CD4-positive, alpha-beta T cell treated with Interleukin-4 for 4 hours (primary cell): Measurements from ENCODE around the gene RBP3.
A peak's percentile ranks its signal among the peaks of the same experiment; 100 is the strongest.

Source experiments
- DNase-seq: peaks from one replicate; pipeline ENCODE4 v3.0.0-alpha.2; 2020

RBP3 gene

GRCh38 chr10:47348138-47348651 lies at the start of gene RBP3:
TSS of gene RBP3 (plus strand) at chr10:47348363. CDS start at chr10:47348485, 122 bp downstream.
- no peak for DNase-seq

DNA sequence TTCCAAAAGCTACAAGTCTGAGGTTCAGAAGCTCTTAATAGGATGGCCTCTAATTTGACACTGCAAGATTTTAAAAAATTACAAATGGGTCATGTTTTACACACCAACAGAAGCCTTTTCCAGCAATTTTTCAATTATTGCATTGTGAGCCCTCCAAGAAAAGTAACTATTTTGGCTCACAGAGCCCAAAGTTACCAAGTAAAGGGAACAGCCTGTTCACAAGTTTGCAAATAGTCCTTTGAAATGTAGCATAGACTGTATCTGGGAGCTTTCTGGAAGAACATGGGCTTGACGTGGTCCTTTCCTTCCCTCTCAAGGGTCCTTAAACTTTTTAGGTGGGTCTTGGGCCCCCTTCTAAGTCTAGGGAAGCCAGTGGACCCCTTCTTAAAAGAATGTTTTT lies 49.4 kb upstream of the RBP3 start:
- DNase-seq: no peak

DNA sequence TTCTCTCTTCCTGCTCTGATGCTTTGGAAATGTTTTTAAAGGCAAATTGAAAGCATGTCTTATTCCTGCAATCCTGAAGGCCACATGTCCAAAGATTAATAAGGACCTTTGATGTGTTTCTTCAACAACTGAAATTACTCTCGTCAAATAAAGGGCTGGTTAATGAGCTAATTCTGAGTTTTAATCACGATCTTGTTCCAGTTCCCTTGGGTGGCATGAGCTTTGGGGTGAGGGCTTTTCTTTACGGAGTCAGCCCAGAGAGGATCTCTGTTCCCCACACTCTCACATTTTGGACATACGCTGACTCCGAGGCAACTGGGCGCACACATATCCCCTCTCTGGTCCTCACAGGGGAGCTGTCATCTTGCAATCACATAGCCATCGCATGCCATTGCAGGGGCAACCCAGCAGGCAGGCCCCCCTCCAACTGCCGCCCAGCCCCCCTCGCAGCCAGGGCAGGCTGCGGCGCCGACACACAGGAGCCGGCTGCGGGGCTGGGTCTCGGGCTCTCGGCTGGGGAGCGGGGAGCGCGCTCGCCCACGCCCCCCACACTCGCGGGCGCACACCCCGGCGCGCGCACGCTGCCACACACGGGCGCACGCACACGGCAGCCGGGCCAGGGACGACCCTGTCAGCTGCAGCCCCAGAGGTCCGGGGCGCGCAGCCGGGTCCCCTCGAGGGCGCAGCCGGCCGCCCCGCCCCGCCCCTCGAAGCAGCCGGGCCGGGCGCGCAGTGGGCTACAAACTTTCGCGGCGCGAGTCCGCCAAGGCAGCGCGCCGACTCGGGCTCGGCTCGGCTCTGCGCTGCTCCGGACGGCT lies 48.3 kb upstream of the RBP3 start, which contains the start of gene GDF10:
Gene GDF10, plus strand, starts transcription at position 587 of the 818 bp plus-strand sequence. CDS start 455 bp downstream, outside the sequence.
- DNase-seq: no peak

DNA sequence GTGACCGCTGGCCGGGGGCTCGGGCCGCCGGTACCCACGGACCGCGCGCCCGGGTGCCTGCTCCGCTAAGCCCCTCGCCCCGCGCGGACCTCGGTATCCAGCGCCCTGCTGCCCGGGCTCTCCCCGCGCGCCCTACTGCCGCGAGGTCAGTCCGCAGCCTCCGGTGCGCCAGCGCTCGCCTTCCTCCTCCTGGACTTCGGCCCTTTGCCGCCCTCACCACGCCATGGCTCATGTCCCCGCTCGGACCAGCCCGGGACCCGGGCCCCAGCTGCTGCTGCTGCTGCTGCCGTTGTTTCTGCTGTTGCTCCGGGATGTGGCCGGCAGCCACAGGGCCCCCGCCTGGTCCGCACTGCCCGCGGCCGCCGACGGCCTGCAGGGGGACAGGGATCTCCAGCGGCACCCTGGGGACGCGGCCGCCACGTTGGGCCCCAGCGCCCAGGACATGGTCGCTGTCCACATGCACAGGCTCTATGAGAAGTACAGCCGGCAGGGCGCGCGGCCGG lies 47.7 kb upstream of the RBP3 start:
- no peak for DNase-seq

GRCh38 chr10:47301833-47302232 lies 46.3 kb upstream of the RBP3 start:
- no peak for DNase-seq

DNA sequence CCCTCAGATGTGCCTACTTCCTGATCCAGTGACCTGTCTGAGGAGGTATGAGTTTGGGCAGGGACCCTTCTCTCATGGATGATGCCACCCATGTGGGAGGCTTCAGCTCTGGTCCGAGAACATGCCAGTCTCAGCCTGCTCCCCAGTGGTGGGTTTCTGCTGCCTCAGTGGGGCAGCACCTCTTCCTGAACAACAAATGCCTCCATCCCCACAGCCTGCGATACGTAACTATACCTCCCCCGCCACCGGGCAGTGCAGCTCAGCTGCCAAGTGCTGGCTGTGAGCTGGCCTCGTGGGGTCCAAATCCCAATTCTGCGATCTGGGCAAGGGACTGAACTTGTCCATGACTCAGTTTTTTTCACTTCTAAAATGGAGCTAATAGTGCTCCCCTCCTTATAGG lies 45.1 kb upstream of the RBP3 start:
- DNase-seq: no peak

GRCh38 chr10:47303866-47304265 lies 44.3 kb upstream of the RBP3 start:
- DNase-seq: no peak

GRCh38 chr10:47305566-47305965 lies 42.6 kb upstream of the RBP3 start:
- no peak for DNase-seq

DNA sequence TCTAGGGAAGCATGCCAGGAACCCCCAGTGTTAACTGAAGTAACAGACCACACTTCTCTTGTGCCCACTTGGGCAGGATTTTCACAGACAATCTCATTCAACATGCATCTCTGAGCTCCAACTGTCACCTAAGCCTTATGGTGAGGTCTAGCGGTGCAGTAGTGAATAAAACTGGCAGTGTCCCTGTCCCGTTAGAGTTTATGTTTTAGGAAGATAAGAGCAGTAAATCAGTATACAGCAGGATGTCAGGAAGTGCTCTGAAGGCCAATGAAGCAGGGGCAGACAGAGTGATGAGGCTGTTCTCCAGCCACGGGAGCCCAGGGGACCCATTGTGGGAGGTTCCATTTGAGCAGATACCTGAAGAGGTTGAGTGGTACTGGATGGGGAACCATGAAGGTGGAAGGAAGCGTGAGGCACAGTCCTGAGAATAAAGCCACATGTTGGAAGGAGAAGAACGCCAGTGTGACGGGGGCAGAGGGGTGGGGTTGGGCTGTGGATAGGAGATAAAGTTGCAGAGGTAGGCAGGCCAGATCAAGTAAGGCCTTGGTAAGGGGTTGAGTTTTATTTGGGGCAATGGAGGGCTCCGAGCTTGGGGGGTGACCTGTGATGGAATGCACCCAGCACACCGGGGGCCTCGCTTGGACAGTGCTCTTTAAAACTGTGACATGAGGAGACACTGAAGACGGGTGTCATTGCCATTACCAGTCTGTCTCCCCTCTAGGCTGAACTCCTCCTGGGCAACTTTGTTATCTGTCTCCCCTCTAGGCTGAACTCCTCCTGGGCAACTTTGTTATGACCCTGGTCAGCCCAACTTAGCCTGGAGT lies 41.6 kb upstream of the RBP3 start:
- no peak for DNase-seq

GRCh38 chr10:47307381-47307780 lies 40.8 kb upstream of the RBP3 start:
- no peak for DNase-seq

DNA sequence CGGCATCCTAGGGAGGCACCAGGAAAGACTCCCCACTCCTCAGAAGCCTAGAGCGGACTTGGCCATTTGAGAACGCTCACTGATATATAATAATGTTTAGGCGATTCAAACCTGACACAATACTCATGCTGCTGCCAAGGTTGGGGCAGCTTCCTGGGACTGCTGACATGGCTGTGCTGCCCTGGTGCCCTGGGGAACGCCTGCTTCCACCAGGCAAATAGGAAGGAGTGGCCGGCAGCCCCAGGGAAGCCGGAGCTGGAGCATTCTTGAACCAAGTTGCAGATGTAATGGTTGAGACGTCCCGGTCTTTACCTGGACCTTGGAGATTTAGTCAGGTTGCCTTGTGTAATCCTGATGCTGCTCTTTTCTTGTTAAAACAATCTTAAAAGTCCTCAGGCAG lies 39.4 kb upstream of the RBP3 start:
- no peak for DNase-seq

DNA sequence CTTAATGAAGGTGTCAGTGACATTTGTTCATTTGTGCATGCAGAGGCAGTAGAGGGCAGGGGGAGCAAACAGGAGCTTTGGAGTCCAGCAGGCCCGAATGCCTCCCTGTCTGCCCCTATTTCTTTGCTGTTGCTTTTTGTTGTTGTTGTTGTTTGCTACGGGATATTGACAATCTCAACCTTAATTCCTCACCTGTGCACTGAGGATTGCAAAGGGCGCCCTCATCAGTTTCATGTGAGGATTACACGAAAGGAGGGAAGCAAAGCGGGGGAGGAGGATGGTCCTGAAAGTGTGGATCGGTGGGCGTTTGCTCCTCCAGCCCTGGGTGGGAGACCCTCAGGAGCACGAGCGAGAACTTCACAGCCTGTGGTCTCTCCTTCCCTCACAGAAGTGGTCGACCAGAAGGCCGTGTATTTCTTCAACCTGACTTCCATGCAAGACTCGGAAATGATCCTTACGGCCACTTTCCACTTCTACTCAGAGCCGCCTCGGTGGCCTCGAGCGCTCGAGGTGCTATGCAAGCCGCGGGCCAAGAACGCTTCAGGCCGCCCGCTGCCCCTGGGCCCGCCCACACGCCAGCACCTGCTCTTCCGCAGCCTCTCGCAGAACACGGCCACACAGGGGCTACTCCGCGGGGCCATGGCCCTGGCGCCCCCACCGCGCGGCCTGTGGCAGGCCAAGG lies 38.6 kb upstream of the RBP3 start:
- DNase-seq: no peak

DNA sequence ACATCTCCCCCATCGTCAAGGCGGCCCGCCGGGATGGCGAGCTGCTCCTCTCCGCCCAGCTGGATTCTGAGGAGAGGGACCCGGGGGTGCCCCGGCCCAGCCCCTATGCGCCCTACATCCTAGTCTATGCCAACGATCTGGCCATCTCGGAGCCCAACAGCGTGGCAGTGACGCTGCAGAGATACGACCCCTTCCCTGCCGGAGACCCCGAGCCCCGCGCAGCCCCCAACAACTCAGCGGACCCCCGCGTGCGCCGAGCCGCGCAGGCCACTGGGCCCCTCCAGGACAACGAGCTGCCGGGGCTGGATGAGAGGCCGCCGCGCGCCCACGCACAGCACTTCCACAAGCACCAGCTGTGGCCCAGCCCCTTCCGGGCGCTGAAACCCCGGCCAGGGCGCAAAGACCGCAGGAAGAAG lies 38.1 kb upstream of the RBP3 start:
- no peak for DNase-seq

GRCh38 chr10:47311193-47311931 lies 36.8 kb upstream of the RBP3 start:
- DNase-seq: peak; percentile 53

DNA sequence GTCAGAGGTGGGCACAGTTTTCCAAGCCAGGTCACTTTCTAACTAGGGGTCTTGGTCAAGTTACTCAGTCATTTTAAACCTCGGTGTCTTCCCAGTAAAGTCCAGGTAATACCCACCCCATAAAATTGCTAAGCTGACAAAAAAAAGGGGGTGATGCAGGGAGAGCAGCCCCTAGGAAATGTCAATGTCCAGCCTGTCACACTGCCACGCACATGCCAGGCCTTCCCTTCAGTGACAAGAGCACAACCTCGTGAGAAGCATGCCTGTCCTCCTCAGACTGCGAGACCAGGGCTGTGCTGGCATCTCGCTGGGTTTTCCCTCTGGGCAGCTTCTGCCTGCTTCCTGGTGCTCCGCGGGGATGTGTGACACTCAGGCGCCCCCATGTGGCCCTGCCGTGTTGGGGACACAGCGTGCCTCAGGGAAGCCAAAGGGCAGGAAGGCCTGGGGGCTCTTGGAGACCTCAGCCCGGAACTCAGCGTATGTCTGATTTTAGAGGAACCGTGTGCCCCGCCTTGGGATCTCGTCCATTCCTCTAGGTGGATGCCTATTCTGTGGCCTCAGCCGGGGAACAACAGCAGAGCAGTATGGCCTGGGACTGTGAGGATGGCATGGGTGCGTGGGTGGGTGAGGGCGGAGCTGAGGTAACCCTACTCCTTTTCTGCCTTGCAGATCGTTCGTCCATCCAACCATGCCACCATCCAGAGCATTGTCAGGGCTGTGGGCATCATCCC lies 36.1 kb upstream of the RBP3 start:
- peak; percentile 78 for DNase-seq

DNA sequence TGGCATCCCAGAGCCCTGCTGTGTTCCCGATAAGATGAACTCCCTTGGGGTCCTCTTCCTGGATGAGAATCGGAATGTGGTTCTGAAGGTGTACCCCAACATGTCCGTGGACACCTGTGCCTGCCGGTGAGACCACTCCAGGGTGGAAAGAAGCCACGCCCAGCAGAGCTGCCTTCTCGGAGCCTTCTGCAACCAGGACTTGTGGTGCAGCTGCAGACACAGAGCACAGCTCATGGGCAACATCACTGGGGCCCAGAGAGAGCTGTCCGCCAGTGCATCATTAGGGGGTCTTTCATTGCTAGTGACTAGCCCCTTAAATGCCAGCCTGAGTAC lies 35.5 kb upstream of the RBP3 start:
- DNase-seq: no peak

DNA sequence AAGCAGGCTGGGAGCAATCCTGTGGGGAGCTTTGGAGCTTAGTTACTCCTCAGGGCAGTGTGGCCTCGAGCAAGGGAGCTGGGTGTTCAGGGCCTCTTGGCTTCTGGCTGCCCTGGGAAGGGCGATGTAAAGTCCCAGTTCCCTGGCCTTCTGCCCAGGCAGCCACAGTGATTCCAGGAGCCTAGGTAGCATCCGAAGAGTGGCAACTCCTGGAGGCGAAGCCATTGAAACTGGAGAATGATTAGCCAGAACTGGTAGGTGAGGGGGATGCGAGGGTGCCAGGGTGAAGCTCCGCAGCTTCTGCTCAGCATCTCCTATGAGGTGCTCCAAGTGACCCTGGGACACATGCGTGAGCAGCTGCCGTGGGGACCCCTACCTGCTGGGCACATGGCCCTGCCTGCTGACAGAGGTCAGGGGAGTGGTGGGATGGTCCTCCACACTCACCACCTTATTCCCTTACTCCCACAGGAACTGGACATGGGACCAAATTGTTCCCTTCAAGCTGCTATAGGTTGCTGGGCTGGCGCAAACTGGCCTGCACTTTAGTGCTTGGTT lies 33.7 kb upstream of the RBP3 start:
- DNase-seq: no peak

DNA sequence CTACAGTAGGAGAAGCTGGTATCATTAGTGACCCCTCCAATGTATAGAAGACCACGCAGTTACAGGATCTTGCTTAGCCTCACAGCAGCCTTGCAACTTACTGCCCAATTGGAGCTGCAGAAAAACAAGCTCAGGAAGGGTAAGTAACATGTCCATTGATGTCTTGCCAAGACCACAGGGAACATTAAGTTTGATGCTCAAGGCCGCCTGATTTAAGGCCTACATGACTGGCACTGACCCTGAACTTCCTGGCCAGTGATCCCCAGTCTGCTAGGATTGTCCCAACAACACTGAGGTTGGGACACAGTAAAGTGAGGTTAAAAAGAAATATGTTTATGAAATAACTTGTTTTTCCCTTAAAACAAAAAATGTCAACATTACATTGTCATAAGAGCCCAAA lies 32.7 kb upstream of the RBP3 start:
- no peak for DNase-seq

DNA sequence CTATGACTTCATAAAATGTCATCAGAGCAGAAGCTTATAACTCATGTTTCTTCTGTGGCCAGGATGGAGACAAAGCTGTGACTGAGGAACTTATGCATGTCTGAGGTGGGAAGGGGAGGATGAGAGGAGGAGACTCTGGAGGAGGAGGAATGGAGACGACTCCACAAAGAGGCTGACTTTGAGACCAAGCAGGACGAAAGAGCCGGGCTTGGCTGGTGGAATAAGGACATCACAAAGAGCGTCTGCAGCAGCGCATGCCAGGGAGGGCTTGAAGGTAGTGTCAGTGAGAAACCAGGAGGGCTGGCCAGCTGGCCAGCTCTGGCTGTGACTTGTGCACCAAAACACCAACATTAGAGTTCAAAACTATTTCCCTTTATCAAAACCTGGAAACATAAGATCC lies 32.0 kb upstream of the RBP3 start:
- DNase-seq: no peak

DNA sequence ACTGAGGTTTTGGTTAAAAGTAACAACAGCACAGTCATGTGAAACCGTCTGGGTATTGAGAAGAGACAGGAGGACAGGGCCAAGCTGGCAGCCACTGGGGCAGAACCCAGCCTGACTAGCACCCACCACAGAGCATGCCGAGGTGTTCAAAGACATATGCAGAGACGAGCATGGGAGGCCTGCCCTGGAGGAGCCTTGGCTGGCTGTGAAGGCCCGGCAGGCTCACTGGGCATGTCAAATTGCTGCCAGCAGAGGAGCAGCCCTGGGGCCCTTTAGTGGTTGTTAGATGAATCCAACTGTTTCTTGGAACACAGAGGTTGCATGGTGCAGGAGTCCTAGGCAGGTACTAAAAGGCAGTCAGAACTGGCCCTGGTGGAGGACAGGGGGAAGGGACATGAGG lies 30.9 kb upstream of the RBP3 start:
- DNase-seq: no peak

- DNase-seq: no peak
Observed at GRCh38 chr10:47318706-47319105, 29.5 kb upstream of the RBP3 start.
